RWPE1 (cell line): ENCODE results near the gene UST.

Source experiments
- CTCF ChIA-PET: fragments of 350-600 bp; sonication (Branson Sonifier 250); formaldehyde crosslinking; extraction: SDS; loops from one replicate; lab custom pipeline; 2021; lab: Yijun Ruan, JAX
- POLR2A ChIA-PET: fragments of 400-600 bp; formaldehyde crosslinking; extraction: SDS; loops from one replicate; lab custom pipeline; 2020; ENCODE audit warnings: antibody characterized with exemption; ENCODE audit not compliant: low non-redundant PET; lab: Yijun Ruan, JAX
- DNase-seq: peaks from one replicate; pipeline ENCODE4 v3.0.0; 2012; ENCODE audit warnings: low spot score
- H3K27ac ChIP-seq: fragments of 450-650 bp; 2 replicates; pipeline ENCODE4 v1.5.1; 2017
- TF ChIP-seq, protein P1 (sequence below): fragments of 450-650 bp; conservative IDR thresholded peaks from 2 replicates; pipeline ENCODE4 v1.5.1; 2017; ENCODE audit warnings: low read depth, mild to moderate bottlenecking

The UST gene

DNA sequence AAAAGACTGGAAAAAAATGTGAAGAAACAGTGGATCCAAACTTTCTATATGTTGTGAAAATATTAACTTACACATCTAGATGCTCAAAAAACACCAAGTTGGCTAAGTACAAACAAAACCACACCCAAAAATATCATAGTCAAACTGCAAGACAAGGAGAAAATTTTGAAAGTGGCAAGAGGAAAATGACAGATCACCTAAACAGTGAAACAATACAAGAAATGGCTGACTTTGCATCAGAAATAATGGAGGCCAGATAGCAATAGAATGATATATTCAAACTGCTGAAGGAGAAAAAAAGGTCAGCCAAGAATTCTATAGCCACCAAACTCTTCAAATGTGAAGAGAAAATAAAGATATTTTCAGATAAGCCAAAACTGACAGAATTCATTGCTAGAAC is 22.4 kb upstream of the UST start:
- TF ChIP-seq, protein P1, sequence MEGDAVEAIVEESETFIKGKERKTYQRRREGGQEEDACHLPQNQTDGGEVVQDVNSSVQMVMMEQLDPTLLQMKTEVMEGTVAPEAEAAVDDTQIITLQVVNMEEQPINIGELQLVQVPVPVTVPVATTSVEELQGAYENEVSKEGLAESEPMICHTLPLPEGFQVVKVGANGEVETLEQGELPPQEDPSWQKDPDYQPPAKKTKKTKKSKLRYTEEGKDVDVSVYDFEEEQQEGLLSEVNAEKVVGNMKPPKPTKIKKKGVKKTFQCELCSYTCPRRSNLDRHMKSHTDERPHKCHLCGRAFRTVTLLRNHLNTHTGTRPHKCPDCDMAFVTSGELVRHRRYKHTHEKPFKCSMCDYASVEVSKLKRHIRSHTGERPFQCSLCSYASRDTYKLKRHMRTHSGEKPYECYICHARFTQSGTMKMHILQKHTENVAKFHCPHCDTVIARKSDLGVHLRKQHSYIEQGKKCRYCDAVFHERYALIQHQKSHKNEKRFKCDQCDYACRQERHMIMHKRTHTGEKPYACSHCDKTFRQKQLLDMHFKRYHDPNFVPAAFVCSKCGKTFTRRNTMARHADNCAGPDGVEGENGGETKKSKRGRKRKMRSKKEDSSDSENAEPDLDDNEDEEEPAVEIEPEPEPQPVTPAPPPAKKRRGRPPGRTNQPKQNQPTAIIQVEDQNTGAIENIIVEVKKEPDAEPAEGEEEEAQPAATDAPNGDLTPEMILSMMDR: no peak
- no peak for DNase-seq
- POLR2A ChIA-PET: no interaction called here
- no peak overlapping the region for H3K27ac ChIP-seq
- CTCF ChIA-PET: no interaction called here

DNA sequence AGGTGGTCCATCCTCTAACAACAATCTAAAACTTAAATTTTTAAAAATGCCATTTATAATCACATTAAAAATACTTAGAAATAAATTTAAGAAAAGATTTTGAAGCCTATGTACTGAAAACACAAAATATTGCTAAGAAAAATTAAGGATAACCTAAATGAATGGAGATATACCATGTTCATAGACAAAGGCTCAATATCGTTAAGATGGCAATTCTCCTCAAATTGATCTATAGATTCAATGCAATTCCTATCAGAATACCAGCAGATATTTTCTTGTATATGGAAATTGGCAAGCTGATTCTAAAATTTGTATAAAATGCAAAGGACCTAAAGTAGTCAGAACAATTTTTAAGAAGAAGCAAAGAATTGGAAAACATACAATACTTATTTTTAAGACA is 19.7 kb upstream of the UST start:
- no peak for DNase-seq
- ChIA-PET POLR2A (no interaction called here), CTCF (interaction anchor here (0.6 kb wide), 1 partner anchor 64 kb away, joined by 3 read pairs; no protein-coding TSS in a partner anchor)
- no peak overlapping the region for H3K27ac ChIP-seq
- TF ChIP-seq, protein P1: no peak

DNA sequence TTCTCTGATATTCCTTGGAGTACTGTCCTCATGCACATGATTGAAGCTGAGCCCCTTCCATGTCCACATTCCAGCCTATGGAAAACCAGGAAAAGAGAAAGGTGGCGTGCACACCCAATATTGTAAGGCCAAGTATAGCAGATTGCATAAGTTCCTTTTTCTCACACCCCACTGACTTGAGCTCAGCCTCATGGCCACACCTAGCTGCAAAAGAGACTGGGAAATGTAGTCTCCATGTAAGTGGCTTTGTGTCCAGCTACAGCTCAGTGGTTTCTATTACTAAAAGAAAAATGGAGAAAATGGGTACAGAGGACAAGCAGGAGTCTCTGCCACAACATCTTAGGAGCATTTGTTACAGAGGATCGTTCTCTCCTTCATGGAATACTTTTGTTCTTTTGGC is 10.8 kb upstream of the UST start:
- no peak overlapping the region for H3K27ac ChIP-seq
- ChIA-PET CTCF (interaction anchor here (0.6 kb wide), 1 partner anchor 225 kb away, joined by 3 read pairs; no protein-coding TSS in a partner anchor), POLR2A (no interaction called here)
- TF ChIP-seq, protein P1: no peak
- DNase-seq: no peak

DNA sequence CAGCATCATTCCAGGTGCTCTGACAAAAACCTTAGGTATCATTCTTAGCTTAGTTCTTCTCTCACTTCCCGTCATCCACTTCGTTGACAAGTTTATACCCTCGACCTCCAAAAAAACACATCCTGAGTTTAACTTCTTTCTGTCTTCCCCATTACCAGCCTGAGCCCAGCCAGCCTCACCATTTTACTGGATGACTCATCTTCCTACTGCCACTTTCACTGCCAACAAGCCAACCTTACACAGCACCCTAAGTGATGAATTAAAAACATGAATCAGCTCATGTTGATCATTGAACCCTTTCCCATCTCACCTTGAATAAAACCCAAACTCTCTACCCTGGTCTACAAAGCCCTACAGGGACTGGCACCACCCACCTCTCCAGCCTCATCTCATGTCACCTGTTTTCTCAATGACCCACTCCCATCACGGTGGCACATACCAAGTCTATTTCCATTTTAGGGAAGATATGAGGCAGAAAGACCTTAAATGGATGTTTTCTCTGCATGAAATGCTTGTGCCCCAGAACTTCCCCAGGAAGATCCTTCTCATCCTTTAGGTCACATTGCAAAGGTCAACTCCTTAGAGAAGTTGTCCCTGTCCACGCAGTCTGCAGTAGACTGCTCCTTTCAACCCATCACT is 9.9 kb upstream of the UST start:
- CTCF ChIA-PET: interaction anchor here (0.6 kb wide), 1 partner anchor 224 kb away, joined by 3 read pairs; no protein-coding TSS in a partner anchor
- DNase-seq: no peak
- POLR2A ChIA-PET: no interaction called here

DNA sequence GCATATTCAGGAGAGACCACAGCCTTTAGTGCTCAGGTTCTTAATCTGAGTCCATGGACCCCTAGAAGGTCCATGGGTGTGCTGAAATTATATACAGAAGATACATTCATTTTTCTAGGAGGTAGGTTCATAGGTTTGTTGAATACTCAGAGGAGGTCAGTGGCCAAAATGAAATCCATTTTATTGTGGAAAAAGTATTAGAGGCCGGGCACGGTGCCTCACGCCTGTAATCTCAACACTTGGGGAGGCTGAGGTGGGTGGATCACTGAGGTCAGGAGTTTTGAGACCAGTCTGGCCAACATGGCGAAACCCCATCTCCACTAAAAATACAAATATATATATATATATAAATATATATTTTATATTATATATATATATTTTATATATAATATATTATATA is 9.0 kb upstream of the UST start:
- no peak overlapping the region for H3K27ac ChIP-seq
- POLR2A ChIA-PET: no interaction called here
- TF ChIP-seq, protein P1: no peak
- CTCF ChIA-PET: no interaction called here
- no peak for DNase-seq

More for the DNA sequence above, 9.9 kb upstream of the UST start:
- no peak overlapping the region for H3K27ac ChIP-seq
- TF ChIP-seq, protein P1: no peak

DNA sequence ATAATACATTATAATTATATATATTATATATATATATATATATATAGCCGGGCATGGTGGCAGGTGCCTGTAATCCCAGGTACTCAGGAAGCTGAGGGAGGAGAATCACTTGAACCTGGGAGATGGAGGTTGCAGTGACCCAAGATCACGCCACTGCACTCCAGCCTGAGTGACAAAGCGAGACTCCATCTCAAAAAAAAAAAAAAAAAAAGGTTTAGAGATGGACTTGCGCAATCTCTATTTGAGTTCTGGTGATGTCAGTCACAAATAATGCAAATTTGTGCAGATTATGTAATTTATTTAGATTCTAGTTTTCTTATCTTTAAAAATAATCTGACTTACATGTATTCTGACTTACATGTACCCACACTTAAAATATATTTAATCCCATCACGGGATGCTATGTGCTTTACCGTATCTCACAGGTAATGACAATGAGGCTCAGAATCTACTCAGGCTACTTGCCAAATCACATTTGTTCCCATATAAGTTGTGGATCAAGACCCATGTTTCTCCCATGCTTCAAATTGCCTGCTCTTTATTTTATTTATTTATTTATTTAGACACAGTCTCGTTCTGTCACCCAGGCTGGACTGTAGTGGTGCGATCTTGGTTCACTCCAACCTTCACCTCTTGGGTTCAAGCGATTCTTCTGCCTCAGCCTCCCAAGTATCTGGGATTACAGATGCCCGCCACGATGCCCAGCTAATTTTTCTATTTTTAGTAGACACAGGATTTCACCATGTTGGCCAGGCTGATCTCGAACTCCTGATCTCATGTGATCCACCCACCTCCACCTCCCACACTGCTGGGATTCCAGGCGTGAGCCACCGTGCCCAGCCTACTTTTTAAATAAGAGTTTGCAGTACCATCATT is 7.6 kb upstream of the UST start:
- POLR2A ChIA-PET: no interaction called here
- TF ChIP-seq, protein P1: no peak
- CTCF ChIA-PET: interaction anchor here (0.7 kb wide), 1 partner anchor 103 kb away, joined by 3 read pairs; no protein-coding TSS in a partner anchor
- no peak for DNase-seq
- no peak overlapping the region for H3K27ac ChIP-seq
